ENCODE results near the gene JAML.

The JAML gene

DNA sequence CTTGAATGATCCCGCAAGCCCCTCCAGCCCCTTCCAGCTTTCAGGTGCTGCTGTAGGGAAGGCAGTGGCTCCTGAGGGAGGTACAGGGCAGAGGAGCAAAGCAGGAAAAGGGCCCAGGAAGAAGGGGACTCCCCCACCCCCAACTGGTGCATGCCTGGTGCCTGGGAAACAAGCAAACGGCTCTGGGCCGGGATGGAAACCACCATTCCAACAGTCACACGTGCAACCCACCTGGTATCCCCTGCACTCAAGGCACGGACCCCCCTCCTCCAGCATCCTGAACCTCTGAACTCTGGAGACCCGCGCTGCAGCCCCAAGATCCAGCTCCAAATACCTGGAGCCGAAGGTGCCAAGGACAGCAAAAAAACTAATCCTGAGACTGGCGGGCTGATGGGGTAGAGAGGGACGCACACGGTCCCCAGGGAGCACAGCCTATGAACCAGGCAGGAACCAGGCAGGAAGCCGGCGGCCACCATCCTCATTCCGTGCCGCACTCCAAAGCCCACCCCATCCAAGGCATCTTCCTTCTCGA is 72.7 kb downstream of the JAML start:
- no peak for FAIRE-seq
- TF ChIP-seq CTCF (IDR thresholded peaks at IDR 0.05; ENCODE audit: insufficient read depth, missing control alignments) = no peak
- DNase-seq (ENCODE audit: insufficient read length, low spot score) = no peak

DNA sequence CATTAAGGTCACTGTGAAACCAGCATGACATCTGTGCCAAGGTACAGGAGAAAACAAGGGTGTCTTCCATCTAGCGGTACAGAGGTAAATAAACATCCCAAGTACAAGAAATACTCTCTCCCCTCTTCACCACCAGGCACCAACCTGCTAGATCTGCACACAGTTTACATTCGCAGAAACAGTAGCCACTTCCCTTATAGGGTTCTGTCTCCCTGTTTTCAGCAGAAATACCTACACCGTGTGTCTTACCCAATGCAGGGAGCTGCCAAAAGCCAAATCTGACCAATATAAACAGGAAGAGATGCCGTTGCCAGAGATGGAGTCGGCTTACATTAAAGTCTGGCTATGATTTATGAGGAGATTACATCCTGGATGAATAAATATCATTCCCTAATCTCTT is 73.4 kb downstream of the JAML start:
- no peak for DNase-seq (ENCODE audit: insufficient read length, low spot score)
- FAIRE-seq = no peak
- no peak for TF ChIP-seq CTCF (IDR thresholded peaks at IDR 0.05; ENCODE audit: insufficient read depth, missing control alignments)

DNA sequence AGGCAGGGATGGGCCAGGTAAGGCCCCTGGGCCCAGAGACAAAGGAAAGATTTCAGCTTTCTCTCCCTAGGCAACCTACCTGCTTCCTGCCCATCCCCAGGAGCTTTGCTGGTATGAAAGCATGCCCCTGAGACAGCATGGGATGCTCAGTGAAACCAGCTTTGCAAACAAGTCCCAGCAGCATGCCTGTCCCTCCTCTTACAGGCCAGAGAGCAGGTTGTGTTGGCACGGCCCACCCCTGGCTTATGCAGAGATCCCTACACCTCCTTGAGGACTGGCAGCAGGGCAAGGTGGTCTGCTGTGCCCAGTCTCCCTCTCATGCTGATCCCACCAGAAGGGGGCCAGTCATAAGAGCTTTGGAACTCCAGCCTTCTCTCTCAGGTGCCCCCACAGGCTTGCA is 75.3 kb downstream of the JAML start:
- FAIRE-seq (no peak), DNase-seq (ENCODE audit: insufficient read length, low spot score) (no peak)
- TF ChIP-seq CTCF (IDR thresholded peaks at IDR 0.05; ENCODE audit: insufficient read depth, missing control alignments) = no peak

DNA sequence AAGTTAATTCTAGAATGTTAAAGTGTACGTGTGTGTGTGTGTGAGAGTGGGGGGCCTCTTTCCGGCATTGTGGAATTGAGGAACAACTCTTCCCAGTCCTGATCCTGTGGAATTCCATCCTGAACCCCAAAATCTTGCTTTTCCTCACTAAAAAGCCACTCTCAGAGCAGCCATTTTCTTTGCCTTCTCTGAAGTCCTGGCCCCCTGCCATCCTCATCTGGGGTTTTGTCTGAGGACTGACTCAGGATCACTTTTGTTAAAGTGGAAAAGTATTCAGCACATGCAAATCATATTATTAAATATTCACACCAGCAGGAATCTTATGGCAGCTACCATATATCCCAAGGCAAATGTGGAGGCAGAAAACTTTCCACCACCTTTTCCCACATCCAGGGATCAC is 76.0 kb downstream of the JAML start:
- FAIRE-seq (no peak), DNase-seq (ENCODE audit: insufficient read length, low spot score) (no peak)
- no peak for TF ChIP-seq CTCF (IDR thresholded peaks at IDR 0.05; ENCODE audit: insufficient read depth, missing control alignments)

GRCh38 chr11:118148240-118148639 is 76.6 kb downstream of the JAML start:
- no peak for TF ChIP-seq CTCF (IDR thresholded peaks at IDR 0.05; ENCODE audit: insufficient read depth, missing control alignments)
- FAIRE-seq (no peak), DNase-seq (ENCODE audit: insufficient read length, low spot score) (no peak)

GRCh38 chr11:118147502-118147901 is 77.3 kb downstream of the JAML start:
- DNase-seq (ENCODE audit: insufficient read length, low spot score) (no peak), FAIRE-seq (no peak)
- TF ChIP-seq CTCF (IDR thresholded peaks at IDR 0.05; ENCODE audit: insufficient read depth, missing control alignments) = no peak

GRCh38 chr11:118146554-118146953 is 78.3 kb downstream of the JAML start:
- no peak for TF ChIP-seq CTCF (IDR thresholded peaks at IDR 0.05; ENCODE audit: insufficient read depth, missing control alignments)
- DNase-seq (ENCODE audit: insufficient read length, low spot score) (no peak), FAIRE-seq (no peak)
